T-helper 2 cell (primary cell): Measurements from ENCODE around the gene IRAG1.

Experiments used
- DNase-seq, 5 experiments: peaks; one replicate each; pipeline versions ENCODE4 v3.0.0 to v3.0.0-alpha.2; 2012 to 2022
- total RNA-seq, 2 donors: gene quantifications; one replicate each; lab custom pipeline; 2026; lab: John Stamatoyannopoulos, UW

The IRAG1 gene
- 0 to 0.31 reads per million in 2 donors for total RNA-seq

GRCh38 chr11:10693509-10694081, at the start of gene IRAG1:
IRAG1 (minus strand) TSS chr11:10693755; CDS start chr11:10693602, 153 bp downstream.
- DNase-seq, result no peak

DNA sequence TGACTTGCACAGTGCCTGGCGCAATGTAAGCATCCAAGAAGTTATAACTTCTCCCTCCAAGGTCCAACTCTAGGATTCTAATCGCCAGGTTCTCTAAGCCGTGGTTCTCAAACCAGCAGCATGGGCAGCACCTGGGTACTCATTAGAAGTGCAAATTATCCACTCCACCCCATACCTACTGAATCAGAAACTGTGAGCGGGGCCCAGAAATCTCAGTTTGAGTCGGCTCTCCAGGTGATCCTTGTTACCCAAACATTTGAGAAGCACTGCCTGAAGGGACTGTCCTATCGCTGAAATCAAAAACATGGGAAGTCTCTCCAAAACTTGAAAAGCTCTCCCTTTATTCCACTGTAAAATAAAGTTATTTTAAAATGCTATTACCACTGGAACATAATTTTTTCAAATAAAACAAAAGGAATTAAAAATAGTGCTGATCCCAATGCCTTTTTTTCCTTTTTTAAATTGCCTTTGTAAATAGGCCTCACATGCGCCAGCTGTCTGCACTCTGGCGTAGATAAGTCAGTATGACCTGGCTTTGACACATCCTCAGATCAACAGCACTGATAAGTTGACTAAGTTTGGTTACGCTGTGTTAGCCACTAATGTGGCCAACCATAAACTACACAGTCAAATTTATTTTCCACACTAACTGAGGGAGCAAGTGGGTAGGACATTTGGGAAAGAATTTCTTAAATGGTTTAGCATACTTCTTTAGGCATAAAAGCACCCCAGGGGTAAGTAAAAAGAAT, 49.1 kb upstream of the IRAG1 start:
- DNase-seq, result peak in 2 of 5 experiments; percentile 43 to 87

DNA sequence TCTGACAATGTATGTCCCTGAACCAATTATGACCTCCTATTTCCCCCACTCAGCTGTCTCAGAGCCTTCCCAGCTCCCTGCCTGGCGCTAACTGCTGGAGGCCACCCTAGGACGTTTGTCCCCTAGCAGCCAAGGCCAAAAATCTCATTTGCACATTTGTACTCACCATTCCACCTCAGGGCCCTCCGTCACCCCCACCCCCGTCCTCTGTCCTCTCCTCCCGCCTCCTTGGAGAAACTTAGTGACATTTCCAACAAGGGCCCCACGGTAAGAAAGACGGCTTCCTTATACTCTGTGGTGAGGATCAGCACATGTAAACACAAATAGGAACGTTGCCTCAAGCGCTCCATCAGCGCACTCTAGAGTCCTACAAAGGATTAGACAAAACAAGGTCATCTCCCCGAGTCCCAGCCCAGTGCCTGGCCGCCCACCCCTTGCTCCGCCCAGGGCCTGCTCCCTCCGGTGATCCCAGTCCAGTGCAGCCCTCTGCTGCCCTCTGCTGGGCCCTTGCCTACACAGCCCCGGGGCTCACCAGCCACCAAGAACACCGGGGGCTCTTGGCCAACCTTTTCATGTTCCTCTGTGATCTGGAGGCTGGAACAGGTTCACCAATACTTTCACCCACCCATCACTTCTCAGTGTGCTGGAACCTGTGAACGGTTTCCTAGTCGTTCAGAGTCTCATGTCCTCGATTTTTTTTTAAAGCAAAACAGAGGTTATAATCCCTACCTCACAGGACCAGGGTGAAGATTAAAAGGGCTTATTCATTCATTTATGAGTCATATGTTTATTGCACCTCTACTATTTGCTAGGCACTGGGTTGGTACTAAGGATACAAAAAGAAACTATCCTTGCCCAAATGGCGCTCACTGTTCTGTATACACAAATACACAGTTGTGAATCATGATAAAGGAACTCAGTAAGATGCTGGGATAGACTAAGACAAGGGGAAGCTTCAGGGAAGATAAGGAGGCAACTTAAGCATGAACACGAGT, 42.2 kb upstream of the IRAG1 start:
- DNase-seq, result peak; percentile 70 to 84 (median 78)

DNA sequence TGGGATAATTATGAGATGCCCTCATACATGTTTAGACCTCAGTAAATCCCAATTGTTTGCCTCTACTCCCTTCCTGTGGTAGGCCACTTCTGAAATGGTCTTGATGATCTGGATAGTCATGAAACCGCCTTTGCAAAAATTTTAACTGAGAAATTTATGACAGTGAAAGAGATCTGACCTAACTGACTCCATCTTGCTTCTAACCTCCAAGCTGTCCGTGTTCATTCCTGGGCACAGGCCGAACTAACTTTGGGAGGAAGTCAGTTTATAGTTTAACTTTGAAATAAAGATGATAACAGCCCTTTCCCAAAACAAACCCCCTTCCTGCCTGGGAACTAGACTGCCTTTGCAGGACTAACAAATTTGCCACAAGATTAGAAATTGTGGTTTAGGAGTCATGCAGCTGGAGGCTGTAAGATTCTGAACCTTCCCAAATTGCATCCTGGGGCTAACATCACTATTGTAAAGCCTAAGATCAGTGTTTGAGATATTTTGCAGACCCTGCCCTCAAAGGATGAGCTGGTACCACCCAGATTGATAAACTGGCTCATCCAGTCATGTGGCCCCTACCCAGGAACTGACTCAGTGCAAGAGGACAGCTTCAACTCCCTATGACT, 37.6 kb upstream of the IRAG1 start:
- no peak for DNase-seq

DNA sequence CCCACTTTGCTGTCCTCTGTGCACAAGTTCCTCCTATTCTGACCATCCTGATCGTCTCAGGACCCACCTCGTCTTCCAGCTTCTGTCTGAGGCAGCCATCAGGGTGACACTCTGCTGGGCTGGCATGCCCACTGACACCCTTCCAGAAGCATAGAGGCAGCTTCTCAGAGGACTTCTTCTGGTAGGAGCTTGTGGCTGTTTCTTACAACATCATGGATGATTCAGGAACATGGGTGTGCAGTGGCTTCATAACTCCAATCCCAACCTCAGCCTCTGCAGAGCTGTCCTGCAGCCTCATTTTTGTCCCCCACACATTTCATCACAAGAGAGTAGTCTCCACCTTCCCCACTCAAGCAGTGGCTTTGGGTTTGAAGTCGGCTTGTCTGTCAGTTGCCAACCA, 36.6 kb upstream of the IRAG1 start:
- no peak for DNase-seq

DNA sequence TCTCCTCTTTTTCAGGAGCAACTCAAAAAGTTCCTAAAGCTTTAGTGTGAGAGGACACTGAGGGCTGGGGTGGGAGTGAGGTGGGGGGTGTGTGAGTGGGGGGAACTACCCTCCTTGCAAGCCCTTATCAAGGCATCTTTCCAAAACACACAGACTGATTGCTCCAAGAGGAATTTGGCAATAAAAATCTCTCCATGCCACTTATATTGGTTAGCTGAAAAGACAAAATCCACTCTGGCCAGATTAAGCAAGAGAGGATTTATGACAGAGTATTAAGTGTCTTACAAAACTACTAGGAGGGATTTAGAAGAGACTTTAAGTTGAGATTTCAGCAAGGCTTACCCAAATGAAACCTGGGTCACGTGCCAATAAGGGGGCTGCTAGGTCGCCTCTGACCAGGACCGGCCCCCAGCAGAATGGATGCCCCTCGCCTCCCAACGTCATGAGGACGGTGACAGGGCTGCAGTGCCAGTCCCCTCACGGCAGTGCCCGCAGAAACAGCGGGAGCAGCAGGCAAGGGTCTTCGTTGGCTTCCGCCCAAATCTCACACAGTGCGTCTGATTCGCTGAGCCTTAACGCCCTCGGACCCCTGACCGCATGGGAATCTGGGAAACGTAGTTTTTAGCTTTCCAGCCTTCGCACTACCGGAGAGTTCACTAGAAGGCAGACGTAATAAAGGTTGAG, 35.4 kb upstream of the IRAG1 start:
- DNase-seq, result no peak

- DNase-seq, result no peak
Observed at GRCh38 chr11:10728154-10728553, 34.6 kb upstream of the IRAG1 start.

DNA sequence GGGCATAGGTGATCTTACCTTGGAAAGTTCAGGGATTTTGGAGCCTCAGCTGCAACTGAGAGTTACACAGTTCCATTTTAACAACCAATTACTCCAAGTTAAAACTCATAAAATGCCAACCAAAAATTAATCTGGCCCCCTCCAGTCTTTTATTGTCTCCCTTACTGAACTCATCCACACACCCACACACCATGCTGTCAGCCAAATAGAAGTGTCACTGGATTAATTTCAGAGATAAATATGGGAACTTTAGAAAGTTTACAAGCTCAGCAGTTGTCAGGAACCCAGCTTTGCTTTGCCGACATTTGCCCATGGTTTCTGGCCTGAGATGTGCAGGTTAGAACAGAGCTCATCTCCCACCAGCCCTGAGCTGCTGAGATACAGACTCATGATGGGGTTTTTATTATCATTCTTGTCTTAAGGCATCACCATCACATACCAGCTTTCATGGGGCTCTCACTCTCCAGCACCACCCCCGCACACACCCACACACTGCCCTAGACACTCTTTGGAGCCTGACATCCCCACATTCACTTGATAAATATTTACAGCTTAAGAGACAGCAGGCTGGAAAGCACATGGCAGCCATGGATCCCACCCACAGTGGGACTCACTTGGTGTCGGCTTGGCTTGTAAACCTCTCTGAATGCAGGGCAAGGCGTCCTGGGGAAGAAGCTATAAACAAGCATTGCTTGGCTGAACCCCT, 33.7 kb upstream of the IRAG1 start:
- no peak for DNase-seq

GRCh38 chr11:10725907-10726253, 32.3 kb upstream of the IRAG1 start:
- DNase-seq, result peak in 1 of 5 experiments; percentile 57

DNA sequence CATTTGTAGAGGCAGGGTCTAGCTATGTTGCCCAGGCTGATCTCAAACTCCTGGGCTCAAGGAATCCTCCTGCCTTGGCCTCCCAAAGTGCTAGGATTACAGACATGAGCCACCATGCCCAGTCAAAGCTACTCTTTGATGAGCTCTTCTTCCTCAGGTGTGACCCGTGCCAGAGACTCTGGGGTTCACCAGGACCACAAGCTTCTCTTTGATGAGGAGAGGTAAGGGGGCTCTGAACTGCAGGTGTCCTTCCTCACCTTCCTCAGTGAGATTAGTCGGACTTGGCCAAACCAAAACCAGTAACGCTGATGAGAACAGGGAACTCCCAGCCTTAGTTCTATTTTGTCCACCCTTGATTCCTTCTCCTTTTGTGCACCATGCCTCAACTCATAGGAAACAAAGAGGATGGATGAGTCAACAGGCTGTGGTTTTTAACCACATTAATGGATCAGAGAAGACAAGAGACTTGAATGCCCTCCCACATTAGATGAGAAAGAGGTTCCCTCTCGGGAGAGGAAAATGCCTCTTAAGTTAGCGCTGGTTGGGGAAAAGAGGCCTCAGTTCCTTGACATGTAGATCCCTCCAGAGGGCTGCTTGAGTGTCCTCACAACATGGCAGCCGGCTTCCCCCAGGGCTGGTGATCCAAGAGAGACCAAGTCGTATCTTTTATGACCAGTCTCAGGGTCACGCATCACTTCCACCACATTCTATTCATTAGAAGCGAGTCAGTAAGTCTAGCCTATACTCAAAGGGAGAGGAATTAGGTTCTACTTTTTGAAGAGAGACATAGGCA, 31.8 kb upstream of the IRAG1 start:
- DNase-seq, result peak in 1 of 5 experiments; percentile 31

GRCh38 chr11:10722307-10722706, 28.8 kb upstream of the IRAG1 start:
- no peak for DNase-seq

DNA sequence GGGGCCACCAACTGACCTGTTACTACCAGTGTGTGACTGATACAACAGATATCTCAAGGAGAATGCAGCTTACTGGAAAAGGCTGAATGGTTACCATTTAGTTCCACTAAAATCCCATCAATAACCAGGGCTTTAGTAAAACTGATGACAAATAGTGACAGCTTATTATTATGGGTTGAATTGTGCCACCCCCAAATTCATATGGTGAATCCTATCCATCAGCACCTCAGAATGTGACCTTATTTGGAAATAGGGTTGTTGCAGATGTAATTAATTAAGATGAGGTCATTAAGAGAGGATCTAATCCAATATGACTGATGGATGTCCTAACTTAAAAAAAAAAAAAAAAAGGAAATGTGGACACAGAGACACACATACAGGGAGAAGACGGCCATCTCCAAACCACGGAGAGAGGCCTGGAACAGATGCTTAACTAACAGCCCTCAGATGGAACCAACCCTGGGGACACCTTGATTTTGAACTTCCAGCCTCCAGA, 27.4 kb upstream of the IRAG1 start:
- DNase-seq, result no peak

GRCh38 chr11:10719616-10720015, 26.1 kb upstream of the IRAG1 start:
- DNase-seq, result no peak

- no peak for DNase-seq
Observed at GRCh38 chr11:10716543-10717259, 23.1 kb upstream of the IRAG1 start.

DNA sequence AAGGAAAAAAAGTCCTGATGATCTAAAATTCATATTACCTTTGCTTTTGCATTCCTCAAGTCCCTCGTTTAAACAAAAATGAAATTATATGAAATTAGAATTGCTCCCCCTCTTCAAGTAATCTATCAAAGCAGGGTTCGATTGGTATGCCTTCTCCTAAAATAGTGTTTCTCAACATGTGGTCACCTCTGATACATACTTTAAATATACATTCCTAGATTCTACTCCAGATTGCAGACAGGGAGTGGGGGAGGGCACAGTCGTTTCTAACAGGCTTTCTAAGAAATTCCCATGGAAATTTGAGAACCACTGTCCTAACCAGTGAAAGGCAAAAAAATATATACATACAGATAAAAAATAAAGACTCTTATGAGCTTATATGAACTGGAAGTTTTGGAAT, 22.6 kb upstream of the IRAG1 start:
- no peak for DNase-seq

DNA sequence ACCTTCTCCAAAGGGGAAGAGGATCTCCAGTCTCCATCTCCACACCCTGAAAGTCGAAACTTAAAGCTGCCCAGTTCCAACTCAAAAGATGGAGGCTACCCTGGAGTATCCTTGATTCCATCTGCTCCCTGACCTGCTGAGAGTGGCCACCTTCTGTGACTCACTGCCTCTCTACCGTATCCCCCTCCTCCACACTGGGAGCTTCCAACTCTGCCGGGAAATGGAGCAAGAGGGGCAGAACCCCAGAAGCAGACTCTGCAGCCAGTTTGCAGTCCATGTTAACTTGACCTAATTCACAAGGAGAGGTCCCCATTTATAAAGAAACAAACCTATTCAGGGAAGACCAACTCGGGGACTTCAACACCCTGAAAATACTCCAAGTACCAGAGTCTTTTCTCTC, 22.0 kb upstream of the IRAG1 start:
- DNase-seq, result no peak

GRCh38 chr11:10709299-10710086, 15.9 kb upstream of the IRAG1 start:
- no peak for DNase-seq

DNA sequence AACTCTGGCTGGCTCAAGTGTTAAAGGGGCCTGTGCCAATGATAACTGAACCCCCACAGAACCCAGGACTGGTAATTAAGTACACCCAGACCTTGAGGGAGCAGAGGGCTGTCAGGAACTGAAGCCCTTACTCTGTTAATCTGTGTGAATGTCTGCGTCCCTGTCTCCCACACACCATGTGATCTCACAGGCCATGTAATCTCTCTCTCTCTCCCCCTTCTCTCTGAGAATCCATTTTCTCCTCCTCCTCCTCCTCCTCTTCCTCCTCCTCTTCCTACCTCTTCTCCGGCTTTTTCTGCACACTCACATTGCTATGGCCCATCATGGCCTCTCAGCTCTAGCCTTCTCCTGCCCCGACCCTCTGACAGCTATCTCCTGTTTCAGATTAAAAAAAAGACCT, 14.6 kb upstream of the IRAG1 start:
- DNase-seq, result no peak

DNA sequence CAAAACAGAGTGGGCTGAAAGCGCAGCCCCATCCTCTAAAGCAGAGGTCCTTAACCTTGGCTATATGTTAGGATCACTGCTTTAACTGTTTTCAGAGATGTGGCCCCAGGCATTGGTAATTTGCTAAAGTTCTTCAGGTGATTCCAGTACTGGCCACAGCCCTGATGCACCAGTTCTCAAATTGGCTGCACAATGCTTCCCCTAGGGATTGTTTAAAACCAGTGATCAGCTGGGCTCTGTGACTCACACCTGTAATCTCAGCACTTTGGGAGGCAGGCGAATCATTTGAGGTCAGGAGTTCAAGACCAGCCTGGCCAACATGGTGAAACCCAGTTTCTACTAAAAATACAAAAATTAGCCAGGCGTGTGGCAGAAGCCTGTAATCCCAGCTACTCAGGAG, 8.4 kb upstream of the IRAG1 start:
- DNase-seq, result no peak
